T-cell (primary cell): ENCODE results near the gene ARFGAP2. TPM values are rescaled to one million over a fixed set of nuclear protein-coding genes. Genes with fewer than 3 reads are reported as not detected.
"Not testable (repeated sequence)": the region's sequence is repeated elsewhere in the genome, so short reads cannot be mapped to it uniquely, and the experiment has no call there.

Source experiments
- ATAC-seq, 4 experiments: fragments of 200-7000 bp in 3 of 4; fragments of 150-1000 bp in 1 of 4; cut with Tn5 transposase; replicated peaks in 1 of 4; 1 replicate in 3 of 4; 2 replicates in 1 of 4; pipeline ENCODE4 v1.10.0; 2021; ENCODE audit warnings: moderate library complexity in 3 of 4, mild to moderate bottlenecking in 2 of 4, moderate number of reproducible peaks in 1 of 4
- CTCF ChIA-PET, 2 donors: fragments of 300-600 bp; sonication (Branson Sonifier 250); formaldehyde crosslinking; loops; one replicate each; lab custom pipeline; 2022; ENCODE audit warnings: antibody characterized with exemption in 2 of 2; lab: Charles Lee
- POLR2A ChIA-PET, 2 donors: fragments of 300-600 bp; sonication (Branson Sonifier 250); formaldehyde crosslinking; loops; one replicate each; lab custom pipeline; 2022; ENCODE audit warnings: antibody characterized with exemption in 2 of 2; lab: Charles Lee
- DNase-seq, 35 experiments: peaks; one replicate each; pipeline versions ENCODE4 v3.0.0 to v3.0.0-alpha.2; 2013 to 2023
- H3K27ac ChIP-seq: one replicate; pipeline ENCODE4 v1.5.1; 2013; ENCODE audit warnings: low read length
- H3K27me3 ChIP-seq, 2 experiments: replicated peaks in 1 of 2; 1 replicate in 1 of 2; 2 replicates in 1 of 2; pipeline versions ENCODE4 v1.6.1 to v1.7.0; 2013; ENCODE audit warnings: low read length in 1 of 2, mixed read lengths in 1 of 2; ENCODE audit not compliant: control insufficient read depth in 2 of 2, insufficient read depth in 2 of 2; ENCODE audit errors: extremely low read depth in 1 of 2
- H3K36me3 ChIP-seq, 2 donors: 1 replicate in 1 of 2; 2 replicates in 1 of 2; pipeline versions ENCODE4 v1.6.1 to v1.7.0; 2013; ENCODE audit warnings: low read length in 1 of 2; ENCODE audit not compliant: control insufficient read depth in 2 of 2, insufficient read depth in 1 of 2; ENCODE audit errors: extremely low read depth in 1 of 2
- H3K4me1 ChIP-seq, 2 experiments: 1 replicate in 1 of 2; 2 replicates in 1 of 2; pipeline versions ENCODE4 v1.6.1 to v1.7.0; 2013; ENCODE audit warnings: low read length in 2 of 2, mixed read lengths in 1 of 2; ENCODE audit not compliant: insufficient read depth in 2 of 2, control insufficient read depth in 1 of 2; ENCODE audit errors: extremely low read depth in 1 of 2
- H3K4me3 ChIP-seq, 2 donors: 1 replicate in 1 of 2; 2 replicates in 1 of 2; pipeline versions ENCODE4 v1.5.1 to v1.7.0; 2013; ENCODE audit warnings: mild to moderate bottlenecking in 2 of 2, low read length in 1 of 2, moderate library complexity in 1 of 2; ENCODE audit not compliant: control insufficient read depth in 1 of 2; ENCODE audit errors: extremely low read depth in 1 of 2
- H3K9me3 ChIP-seq: 2 replicates; pipeline ENCODE4 v1.7.0; 2013
- H3K27ac Mint-ChIP-seq, 2 donors: one replicate each; pipeline ENCODE4 v1.8.0; 2020 to 2021; ENCODE audit warnings: mild to moderate bottlenecking in 2 of 2, mixed read lengths in 2 of 2
- H3K27me3 Mint-ChIP-seq, 2 donors: one replicate each; pipeline ENCODE4 v1.8.0; 2021 to 2022; ENCODE audit warnings: mixed read lengths in 2 of 2
- H3K36me3 Mint-ChIP-seq: one replicate; pipeline ENCODE4 v1.8.0; 2021; ENCODE audit warnings: mixed read lengths
- H3K4me1 Mint-ChIP-seq, 3 donors: one replicate each; pipeline ENCODE4 v1.8.0; 2020 to 2022; ENCODE audit warnings: mixed read lengths in 3 of 3, mild to moderate bottlenecking in 1 of 3
- H3K4me3 Mint-ChIP-seq, 3 donors: one replicate each; pipeline ENCODE4 v1.8.0; 2020 to 2022; ENCODE audit warnings: mild to moderate bottlenecking in 3 of 3, mixed read lengths in 3 of 3, moderate library complexity in 3 of 3
- H3K9me3 Mint-ChIP-seq, 3 donors: one replicate each; pipeline ENCODE4 v1.8.0; 2020 to 2022; ENCODE audit warnings: mixed read lengths in 3 of 3
- WGBS: methylation state at CpG from one replicate; pipeline ENCODE4 v1.1.5; 2013; ENCODE audit warnings: missing lambda C conversion rate; ENCODE audit not compliant: insufficient coverage; 5-methylcytosine and 5-hydroxymethylcytosine counted together
- total RNA-seq, 35 experiments: library from RNA in 6 of 35; stranded (reverse) in 6 of 35; fragments of 120-200 nt in 1 of 35; gene quantifications; one replicate each; pipeline versions ENCODE4 v1.2.1 to v1.2.4 and lab custom pipeline; 2013 to 2026

ARFGAP2 gene
- total RNA-seq, 5 donors from 2014 or later (not counting 1 experiment from before 2014, with no cell fraction given): 145 to 188 (median 160) TPM

DNA sequence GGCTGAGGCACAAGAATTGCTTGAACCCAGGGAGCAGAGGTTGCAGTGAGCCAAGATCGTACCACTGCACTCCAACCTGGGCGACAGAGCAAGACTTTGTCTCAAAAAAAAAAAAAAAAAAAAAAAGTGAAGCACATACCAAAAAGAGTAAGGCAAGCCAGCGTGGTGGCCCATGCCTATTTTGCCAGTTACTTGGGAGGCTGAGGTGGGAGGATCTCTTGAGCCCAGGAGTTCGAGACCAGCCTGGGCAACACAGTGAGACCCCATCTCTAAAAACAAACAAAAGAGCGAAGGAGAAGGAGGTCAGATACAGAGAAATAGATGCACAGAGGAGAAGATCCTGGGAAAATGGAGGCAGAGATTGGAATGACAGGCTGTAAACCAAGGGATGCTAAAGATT, 29.9 kb upstream of the ARFGAP2 start:
- no CpG with 5 or more reads among the region's 5 CpGs for WGBS
- not testable (repeated sequence) for H3K4me3 ChIP-seq, H3K4me1 Mint-ChIP-seq, H3K9me3 Mint-ChIP-seq, H3K27me3 ChIP-seq, H3K36me3 Mint-ChIP-seq, H3K9me3 ChIP-seq, H3K27ac ChIP-seq, H3K36me3 ChIP-seq, H3K4me1 ChIP-seq, H3K27ac Mint-ChIP-seq, ATAC-seq, DNase-seq, H3K27me3 Mint-ChIP-seq, H3K4me3 Mint-ChIP-seq
- CTCF ChIA-PET: interaction anchor here in 1 of 2 donors (1.6 kb wide), 1 partner anchor 53 kb away, joined by 4 read pairs; no protein-coding TSS in a partner anchor
- POLR2A ChIA-PET: interaction anchor here in 1 of 2 donors (0.7 kb wide), 1 partner anchor 225 kb away, joined by 4 read pairs; no protein-coding TSS in a partner anchor

DNA sequence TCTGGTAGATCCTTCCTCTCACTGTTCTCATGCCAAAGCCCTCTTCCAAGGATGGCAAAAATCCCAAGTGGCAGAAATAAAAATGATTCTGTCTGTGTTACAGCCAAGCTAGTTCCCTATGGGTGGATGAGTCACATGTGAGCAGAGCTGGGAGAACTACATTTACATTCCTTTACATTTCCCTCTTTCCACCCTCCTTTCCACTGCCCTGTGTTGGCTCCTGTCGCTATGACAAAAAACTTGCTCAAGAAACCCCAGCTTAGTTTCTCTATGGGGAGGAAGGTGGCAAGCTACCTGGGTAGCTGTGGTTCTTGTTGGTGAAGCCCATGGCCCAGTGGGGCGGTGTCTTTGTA, 27.9 kb upstream of the ARFGAP2 start:
- no peaks in the 10 kb centered on the region for H3K9me3 Mint-ChIP-seq
- no peaks in the 10 kb centered on the region for H3K4me1 ChIP-seq
- no peak overlapping the region for H3K27ac ChIP-seq
- DNase-seq (no peak), ATAC-seq (no peak)
- H3K4me3 ChIP-seq: no peak overlapping the region
- H3K9me3 ChIP-seq: no peaks in the 10 kb centered on the region
- CTCF ChIA-PET: interaction anchor here in 1 of 2 donors (0.6 kb wide), 1 partner anchor 54 kb away, joined by 3 read pairs; no protein-coding TSS in a partner anchor
- no peaks in the 10 kb centered on the region for H3K27me3 Mint-ChIP-seq
- H3K36me3 ChIP-seq: no peaks in the 10 kb centered on the region
- H3K27ac Mint-ChIP-seq: no peak overlapping the region
- POLR2A ChIA-PET: interaction anchor here in 1 of 2 donors (0.6 to 0.7 kb wide), 2 partner anchors 10 to 250 kb away, joined by 3 to 5 read pairs; partner anchors contain the start of gene DDB2
- no peak overlapping the region for H3K4me3 Mint-ChIP-seq
- peaks cover 0 to 3% of the 10 kb centered on the region in 2 experiments for H3K27me3 ChIP-seq
- no peaks in the 10 kb centered on the region for H3K36me3 Mint-ChIP-seq
- WGBS: no CpG with 5 or more reads among the region's 2 CpGs
- no peaks in the 10 kb centered on the region for H3K4me1 Mint-ChIP-seq

DNA sequence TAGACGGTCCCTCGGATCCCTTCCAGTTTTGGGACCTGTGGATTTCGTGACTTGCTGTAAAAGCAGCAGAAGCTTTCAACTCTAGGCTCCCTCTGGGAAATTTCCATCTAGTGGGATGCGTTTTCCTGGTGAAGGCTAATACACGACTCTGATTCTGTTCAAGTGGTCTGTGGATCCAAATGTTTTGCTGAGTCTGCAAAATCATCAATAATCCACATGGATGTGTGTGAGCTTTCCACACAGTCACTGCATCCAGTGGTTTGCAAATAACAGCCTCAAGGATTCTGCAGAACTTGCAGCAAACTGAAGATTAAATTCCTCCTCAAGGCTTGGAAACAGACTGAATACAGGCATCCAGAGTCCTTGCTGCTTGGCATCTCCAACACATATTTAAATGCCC, 25.9 kb upstream of the ARFGAP2 start:
- no peaks in the 10 kb centered on the region for H3K9me3 Mint-ChIP-seq
- H3K27ac Mint-ChIP-seq: no peak overlapping the region

DNA sequence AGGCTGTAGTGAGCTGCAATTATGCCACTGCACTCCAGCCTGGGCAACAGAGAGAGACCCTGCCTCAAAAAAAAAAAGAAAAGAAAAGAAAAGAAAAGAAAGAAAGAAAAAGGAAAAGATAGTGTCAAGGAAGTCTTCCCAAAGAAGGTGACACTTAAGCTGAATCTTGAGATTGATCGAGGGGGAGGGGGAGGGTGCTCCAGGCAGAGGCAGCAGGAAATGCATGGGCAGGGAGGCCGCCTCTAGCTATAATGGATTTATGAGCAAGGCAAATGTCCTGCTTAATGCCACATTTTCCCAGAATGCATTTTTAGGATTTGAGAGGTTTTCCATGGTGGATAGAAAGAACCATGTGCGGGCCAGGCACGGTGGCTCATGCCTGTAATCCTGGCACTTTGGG, 24.3 kb upstream of the ARFGAP2 start:
- H3K4me1 Mint-ChIP-seq: no peaks in the 10 kb centered on the region
- H3K9me3 ChIP-seq: no peaks in the 10 kb centered on the region
- H3K36me3 ChIP-seq: no peaks in the 10 kb centered on the region
- no peak overlapping the region for H3K4me3 ChIP-seq
- H3K36me3 Mint-ChIP-seq: no peaks in the 10 kb centered on the region
- H3K9me3 Mint-ChIP-seq: no peaks in the 10 kb centered on the region
- peaks cover 0 to 3% of the 10 kb centered on the region in 2 experiments for H3K27me3 ChIP-seq
- no peak for ATAC-seq
- POLR2A ChIA-PET: interaction anchor here in 1 of 2 donors (0.7 kb wide), 1 partner anchor 14 kb away, joined by 4 read pairs; no protein-coding TSS in a partner anchor
- 79% methylated on average over 2 of the region's 4 CpGs for WGBS
- no peaks in the 10 kb centered on the region for H3K4me1 ChIP-seq
- H3K27me3 Mint-ChIP-seq: no peaks in the 10 kb centered on the region
- no peak overlapping the region for H3K27ac ChIP-seq
- DNase-seq: no peak
- H3K4me3 Mint-ChIP-seq: no peak overlapping the region
- no peak overlapping the region for H3K27ac Mint-ChIP-seq
- CTCF ChIA-PET: no interaction called here

More for the DNA sequence above, 25.9 kb upstream of the ARFGAP2 start:
- peaks cover 0 to 3% of the 10 kb centered on the region in 2 experiments for H3K27me3 ChIP-seq
- Mint-ChIP-seq H3K4me3 (no peak overlapping the region), H3K27me3 (no peaks in the 10 kb centered on the region), H3K36me3 (no peaks in the 10 kb centered on the region), H3K4me1 (no peaks in the 10 kb centered on the region)
- no peaks in the 10 kb centered on the region for H3K4me1 ChIP-seq
- POLR2A ChIA-PET: no interaction called here
- ATAC-seq (no peak), DNase-seq (no peak)
- WGBS: 70% methylated on average over 2 of the region's 5 CpGs
- CTCF ChIA-PET: no interaction called here
- no peaks in the 10 kb centered on the region for H3K36me3 ChIP-seq
- no peak overlapping the region for H3K4me3 ChIP-seq
- H3K27ac ChIP-seq: no peak overlapping the region
- H3K9me3 ChIP-seq: no peaks in the 10 kb centered on the region

DNA sequence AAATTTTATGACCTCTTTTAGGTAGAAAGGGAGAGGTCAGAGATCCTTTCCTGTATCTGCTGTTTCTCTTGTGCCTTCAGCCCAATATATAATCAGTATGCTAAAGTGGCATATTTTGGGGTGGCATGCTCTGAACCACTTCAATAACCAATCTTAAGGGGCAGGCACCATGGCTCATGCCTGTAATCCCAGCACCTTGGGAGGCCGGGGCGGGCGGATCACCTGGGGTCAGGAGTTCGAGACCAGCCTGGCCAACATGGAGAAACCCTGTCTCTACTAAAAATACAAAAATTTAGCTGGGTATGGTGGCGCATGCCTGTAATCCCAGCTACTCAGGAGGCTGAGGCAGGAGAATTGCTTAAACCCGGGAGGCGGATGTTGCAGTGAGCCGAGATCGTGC, 21.5 kb upstream of the ARFGAP2 start:
- CTCF ChIA-PET, DNase-seq, H3K27me3 ChIP-seq, H3K4me3 Mint-ChIP-seq, H3K36me3 Mint-ChIP-seq, H3K4me1 ChIP-seq, H3K4me1 Mint-ChIP-seq, H3K9me3 ChIP-seq, ATAC-seq, POLR2A ChIA-PET, H3K27ac Mint-ChIP-seq, H3K27ac ChIP-seq, H3K4me3 ChIP-seq, H3K36me3 ChIP-seq, H3K27me3 Mint-ChIP-seq, H3K9me3 Mint-ChIP-seq: not testable (repeated sequence)
- WGBS: 100% methylated on average over 3 of the region's 9 CpGs

DNA sequence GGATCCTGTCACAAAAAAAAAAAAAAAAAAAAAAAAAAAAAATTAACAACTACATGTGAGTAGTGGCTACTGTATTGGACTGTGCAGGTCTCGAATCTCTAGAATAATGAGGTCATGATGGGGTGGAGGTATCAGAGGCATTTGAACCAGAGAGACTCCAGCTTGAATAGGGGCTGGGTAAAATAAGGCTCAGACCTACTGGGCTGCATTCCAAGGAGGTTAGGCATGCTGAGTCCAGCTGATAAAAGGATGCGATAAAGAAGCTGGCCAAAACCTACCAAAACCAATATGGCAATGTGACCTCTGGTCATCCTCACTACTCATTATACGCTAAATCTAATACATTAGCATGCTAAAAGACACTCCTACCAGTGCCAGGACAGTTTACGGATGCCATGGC, 15.4 kb upstream of the ARFGAP2 start:
- Histone ChIP-seq H3K27ac (no peak overlapping the region), H3K27me3 (peaks cover 7 to 20% of the 10 kb centered on the region in 2 experiments), H3K4me1 (peaks cover 0 to 5% of the 10 kb centered on the region in 2 experiments), H3K9me3 (no peaks in the 10 kb centered on the region), H3K36me3 (no peaks in the 10 kb centered on the region), H3K4me3 (no peak overlapping the region)
- ATAC-seq (no peak), DNase-seq (no peak)
- POLR2A ChIA-PET: no interaction called here
- H3K9me3 Mint-ChIP-seq: no peaks in the 10 kb centered on the region
- CTCF ChIA-PET: no interaction called here
- WGBS: 100% methylated on average over 1 of the region's 4 CpGs
- peaks cover 0 to 2% (median 2%) of the 10 kb centered on the region in 3 donors for H3K4me1 Mint-ChIP-seq
- no peak overlapping the region for H3K27ac Mint-ChIP-seq
- H3K4me3 Mint-ChIP-seq: no peak overlapping the region
- peaks cover 0 to 5% of the 10 kb centered on the region in 2 donors for H3K27me3 Mint-ChIP-seq
- H3K36me3 Mint-ChIP-seq: no peaks in the 10 kb centered on the region

DNA sequence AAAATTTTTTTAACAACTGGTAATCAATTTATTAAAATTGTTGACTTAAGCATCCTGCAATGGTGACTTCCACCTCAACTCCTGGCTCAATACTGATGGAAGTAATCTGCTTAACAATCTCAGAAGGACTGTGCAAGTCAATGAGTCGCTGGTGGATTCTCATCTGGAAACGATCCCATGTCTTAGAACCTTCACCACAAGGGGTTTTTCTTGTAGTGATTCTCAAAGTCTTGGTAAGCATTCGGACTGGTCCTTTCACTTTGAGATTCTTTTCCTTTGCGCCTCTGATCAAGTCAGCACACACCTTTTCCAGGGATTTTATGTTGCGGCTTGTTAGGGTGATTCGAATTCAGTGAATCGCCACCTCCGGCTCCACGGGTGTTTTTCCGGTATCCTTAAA, 14.5 kb upstream of the ARFGAP2 start:
- H3K4me3 Mint-ChIP-seq, CTCF ChIA-PET, H3K27ac Mint-ChIP-seq, H3K36me3 ChIP-seq, H3K9me3 Mint-ChIP-seq, H3K4me1 Mint-ChIP-seq, H3K27me3 Mint-ChIP-seq, H3K4me3 ChIP-seq, ATAC-seq, H3K36me3 Mint-ChIP-seq, H3K9me3 ChIP-seq, H3K27ac ChIP-seq, DNase-seq, POLR2A ChIA-PET: not testable (repeated sequence)
- H3K4me1 ChIP-seq: peaks cover 3 to 13% of the 10 kb centered on the region in 2 experiments
- 93% methylated on average over 5 of the region's 10 CpGs for WGBS
- peaks cover 7 to 27% of the 10 kb centered on the region in 2 experiments for H3K27me3 ChIP-seq
